DMS114 treated with DMSO at 0.1 percent for 48 hours (cell line): ENCODE results near the gene TXNL4A.
"Not testable (repeated sequence)": the region's sequence is repeated elsewhere in the genome, so short reads cannot be mapped to it uniquely, and the experiment has no call there.

Experiments used
- DNase-seq: peaks from one replicate; lab custom pipeline; 2025; ENCODE audit not compliant: unreplicated experiment; lab: John Stamatoyannopoulos, UW

TXNL4A gene, protein sequence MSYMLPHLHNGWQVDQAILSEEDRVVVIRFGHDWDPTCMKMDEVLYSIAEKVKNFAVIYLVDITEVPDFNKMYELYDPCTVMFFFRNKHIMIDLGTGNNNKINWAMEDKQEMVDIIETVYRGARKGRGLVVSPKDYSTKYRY

GRCh38 chr18:79988451-79989194 lies at the start of gene TXNL4A:
TXNL4A (minus strand) TSS chr18:79988563; CDS start chr18:79988392, 171 bp downstream.
- peak; percentile 43 for DNase-seq

GRCh38 chr18:80037300-80037699 lies 48.9 kb upstream of the TXNL4A start:
- no peak for DNase-seq

GRCh38 chr18:80035997-80036396 lies 47.6 kb upstream of the TXNL4A start:
- DNase-seq = no peak

DNA sequence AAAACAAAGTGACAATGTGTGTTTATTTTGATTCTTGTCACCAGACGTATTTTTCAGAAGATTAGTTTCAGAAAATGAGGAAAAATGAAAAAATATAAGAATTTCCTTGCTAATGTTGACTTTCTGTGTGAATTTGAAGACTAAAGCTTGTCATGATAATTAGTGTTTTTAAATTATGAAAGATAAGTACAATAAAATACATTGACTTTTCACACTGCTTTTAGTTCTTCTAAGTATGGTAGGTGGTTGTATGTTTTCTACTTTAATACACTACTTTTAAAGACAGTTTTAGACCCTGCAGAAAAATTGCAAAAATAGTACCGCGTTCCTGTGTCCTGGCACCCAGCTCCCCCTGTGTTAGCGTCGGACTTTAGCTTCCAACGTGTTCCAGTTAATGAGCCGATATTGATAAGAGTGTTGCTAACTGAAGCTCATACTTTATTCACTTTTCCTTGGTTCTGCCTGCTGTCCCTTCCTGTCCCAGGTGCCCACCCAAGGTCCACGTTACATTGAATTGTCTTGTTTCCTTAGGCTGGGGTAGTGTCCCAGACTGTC lies 46.6 kb upstream of the TXNL4A start:
- DNase-seq = no peak

- DNase-seq = peak; percentile 86
Measured at GRCh38 chr18:80034068-80034851, 45.9 kb upstream of the TXNL4A start, which contains the start of gene RBFA. RBFA (plus strand) TSS chr18:80034434; CDS start chr18:80034496, 62 bp downstream.

GRCh38 chr18:80033181-80034067 lies 45.1 kb upstream of the TXNL4A start:
- peak; percentile 49 for DNase-seq

DNA sequence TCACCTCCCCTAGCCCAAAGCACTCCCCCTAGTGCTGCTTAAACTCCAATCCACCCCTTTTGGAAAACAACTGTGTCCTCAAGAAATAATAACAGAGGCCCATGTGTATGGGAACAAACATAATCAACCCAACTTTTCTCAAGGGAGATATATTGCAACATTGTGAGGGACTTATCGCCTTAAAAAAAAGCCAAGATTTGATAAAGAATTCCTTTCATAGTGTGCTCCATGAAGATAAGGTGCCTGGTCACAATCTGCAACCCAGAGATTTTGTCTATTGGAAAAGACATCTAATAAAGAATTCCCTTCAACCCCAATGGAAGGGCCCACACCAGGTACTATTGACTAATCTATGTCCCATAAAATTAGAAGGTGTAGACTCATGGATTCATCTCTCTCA lies 41.3 kb upstream of the TXNL4A start:
- DNase-seq = no peak

- not testable (repeated sequence) for DNase-seq
Measured at GRCh38 chr18:80027719-80028118, 39.4 kb upstream of the TXNL4A start.

DNA sequence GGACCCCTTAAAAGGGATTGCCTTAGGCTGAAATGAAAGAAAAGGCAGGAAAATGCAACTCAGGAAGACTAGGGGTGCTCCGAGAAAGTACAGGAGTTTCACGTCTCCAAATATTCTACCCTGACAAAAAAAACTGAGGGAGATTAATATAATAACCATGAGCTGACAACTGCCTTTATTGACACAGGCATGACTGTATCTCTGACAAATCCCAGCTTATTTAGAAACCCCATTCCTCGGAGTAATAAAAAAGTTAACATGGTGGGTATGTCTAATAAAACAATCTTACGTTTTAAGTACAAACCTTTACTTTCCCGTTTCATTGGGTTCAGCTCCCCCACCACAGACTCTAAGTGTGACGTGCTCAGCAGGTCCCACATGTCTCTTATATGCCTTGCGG lies 38.0 kb upstream of the TXNL4A start:
- DNase-seq = no peak

DNA sequence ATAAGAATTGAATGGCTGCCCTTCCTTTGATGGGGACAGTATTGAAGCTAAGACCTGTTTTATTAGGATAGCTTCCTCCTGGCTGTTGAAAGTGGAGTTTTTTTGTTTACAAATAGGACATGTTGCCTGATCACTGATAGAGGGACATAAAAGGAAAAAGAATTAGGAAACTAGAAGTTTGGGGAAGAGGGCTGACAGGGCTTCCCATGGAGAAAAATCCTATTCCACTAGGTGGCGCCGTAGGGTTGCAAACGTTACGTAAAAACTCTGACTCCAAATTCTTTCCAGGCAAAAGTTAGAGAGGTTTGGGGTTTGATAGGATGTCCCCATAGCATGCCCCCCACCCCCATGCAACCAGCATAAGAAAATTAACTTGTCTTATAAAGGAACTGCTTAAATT lies 34.8 kb upstream of the TXNL4A start:
- no peak for DNase-seq

DNA sequence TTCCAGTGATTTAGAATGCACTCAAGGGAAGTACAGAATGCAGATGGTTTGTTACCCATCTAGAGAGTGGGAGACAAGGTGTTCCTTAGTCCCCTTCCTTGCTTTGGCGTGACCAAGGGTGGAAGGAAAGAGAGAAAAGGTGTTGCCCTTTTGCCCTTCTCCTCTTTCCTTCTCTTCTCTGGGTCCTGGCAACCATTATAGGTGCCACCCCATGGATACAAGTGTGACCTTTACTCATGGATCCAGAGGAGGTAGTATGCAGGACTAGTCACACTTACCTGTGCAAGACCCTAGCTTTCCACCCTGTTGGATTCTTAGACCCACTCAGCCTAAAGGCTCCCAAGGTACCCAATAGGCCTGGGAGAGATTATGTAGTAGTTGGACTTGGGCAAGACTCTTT lies 34.2 kb upstream of the TXNL4A start:
- no peak for DNase-seq

DNA sequence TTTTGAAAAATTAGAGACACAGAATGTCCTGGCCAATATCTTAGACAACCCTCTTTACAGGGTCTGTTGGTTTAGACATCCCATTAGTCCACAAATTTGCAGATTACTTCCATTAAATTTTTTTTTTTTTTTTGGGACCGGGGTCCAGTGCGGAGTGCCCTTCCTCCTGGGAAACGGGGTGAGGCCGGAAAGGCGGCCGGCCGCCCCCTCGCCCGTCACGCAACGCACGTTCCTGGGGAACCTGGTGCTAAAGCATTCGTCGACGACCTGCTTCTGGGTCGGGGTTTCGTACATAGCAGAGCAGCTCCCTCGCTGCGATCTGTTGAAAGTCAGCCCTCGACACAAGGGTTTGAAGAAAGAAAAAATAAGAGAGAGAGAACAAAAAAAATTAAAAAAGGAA lies 24.4 kb upstream of the TXNL4A start:
- no peak for DNase-seq

GRCh38 chr18:80011496-80012137 lies 23.3 kb upstream of the TXNL4A start:
- DNase-seq = not testable (repeated sequence)

DNA sequence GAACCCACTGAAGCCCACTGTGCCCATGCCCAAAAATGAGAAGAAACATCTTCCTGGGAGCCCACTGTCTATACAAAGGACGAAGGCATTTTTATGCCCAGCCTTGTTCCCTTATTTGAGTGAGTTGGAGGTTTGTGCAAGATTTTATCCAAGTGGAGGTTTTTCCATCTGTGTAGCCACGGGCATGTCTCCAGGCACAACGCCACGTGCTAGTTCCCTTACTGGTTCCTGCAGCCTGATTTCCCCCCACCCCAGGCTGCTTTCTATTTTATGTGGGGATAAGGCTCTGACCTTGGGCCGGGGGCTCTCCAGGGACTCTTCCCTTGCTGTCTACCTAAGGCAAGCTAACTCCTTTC lies 22.2 kb upstream of the TXNL4A start:
- no peak for DNase-seq

- DNase-seq = no peak
Measured at GRCh38 chr18:80009661-80010550, 21.5 kb upstream of the TXNL4A start.

DNA sequence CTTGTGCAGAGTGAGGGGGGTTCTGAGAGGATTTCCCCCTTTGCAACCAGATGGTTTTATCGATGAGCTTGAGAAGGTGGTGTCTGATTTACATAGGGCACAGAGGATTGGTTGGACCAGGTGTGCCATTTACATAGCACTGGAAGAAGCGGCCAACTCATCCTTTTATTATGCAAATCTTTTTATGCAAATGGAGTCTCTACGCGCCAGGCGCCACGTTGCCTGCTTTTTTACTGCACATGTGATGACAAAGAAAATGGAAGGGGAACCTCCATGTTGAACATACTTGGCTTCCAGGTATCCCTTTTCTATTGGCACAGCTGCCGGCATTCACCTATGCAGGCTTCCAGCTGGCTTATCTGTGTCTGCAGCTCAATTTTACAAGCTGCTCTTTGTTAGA lies 18.4 kb upstream of the TXNL4A start:
- DNase-seq = no peak

- DNase-seq = no peak
Measured at GRCh38 chr18:80004600-80005342, 16.4 kb upstream of the TXNL4A start.

- DNase-seq = no peak
Measured at GRCh38 chr18:80002468-80002867, 14.1 kb upstream of the TXNL4A start.

DNA sequence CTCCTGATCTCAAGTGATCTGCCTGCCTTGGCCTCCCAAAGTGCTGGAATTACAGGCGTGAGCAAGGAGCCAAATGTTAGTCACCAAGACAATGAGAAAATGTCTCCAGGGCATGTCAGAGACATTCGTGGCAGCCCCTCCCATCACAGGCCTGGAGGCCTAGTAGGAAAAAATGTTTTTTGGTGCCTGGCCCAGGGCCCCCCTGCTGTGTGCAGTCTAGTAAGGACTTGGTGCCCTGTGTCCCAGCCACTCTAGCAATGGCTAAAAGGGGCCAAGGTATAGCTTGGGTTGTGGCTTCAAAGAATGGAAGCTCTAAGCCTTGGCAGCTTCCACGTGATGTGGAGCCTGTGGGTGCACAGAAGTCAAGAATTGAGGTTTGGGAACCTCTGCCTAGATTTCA lies 12.5 kb upstream of the TXNL4A start:
- DNase-seq = no peak
